ENCODE measurements around the gene ALK. TPM values are rescaled to one million over a fixed set of nuclear protein-coding genes. Genes with fewer than 3 reads are reported as not detected.

ALK gene
- total RNA-seq, 2 donors from 2014 or later = 0.13 to 0.46 TPM

DNA sequence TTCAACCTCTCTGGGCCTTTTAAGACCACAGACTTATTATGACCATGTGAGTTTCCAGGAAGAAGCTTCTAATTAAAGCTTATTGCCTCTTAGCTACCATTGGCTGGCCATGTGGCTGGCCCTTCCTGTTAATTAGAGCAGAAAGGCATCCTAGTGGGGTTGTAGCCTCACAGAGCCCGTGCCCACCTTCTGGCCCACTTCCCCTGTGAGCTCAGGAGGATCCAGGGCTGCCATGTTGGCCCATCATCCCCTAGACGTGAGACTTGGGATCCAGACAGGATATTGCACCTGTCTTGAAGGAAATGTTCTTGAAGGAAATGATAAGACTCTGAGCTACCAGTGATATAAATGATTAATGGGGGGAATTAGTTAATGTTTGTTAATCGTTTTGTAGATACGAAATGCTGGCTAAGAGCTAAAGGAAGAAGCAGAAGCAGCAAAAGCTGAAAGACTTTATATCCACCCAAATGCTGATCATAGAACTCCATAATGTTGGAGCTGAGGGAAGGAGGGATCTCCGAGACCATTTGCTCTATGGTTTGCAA is 550.7 kb downstream of the ALK start:
- H3K9ac ChIP-seq (ENCODE audit: extremely low read depth, low read length, poor library complexity, severe bottlenecking) = no peak overlapping the region

GRCh38 chr2:29370173-29370572 is 551.2 kb downstream of the ALK start:
- no peaks in the 10 kb centered on the region for H3K27me3 Mint-ChIP-seq (ENCODE audit: insufficient read depth)
- 90 to 92% methylated on average over 2 to 4 of the region's 4 CpGs for WGBS, 2 experiments (ENCODE audit: insufficient coverage in 1 of 2, insufficient read length in 1 of 2)
- H3K4me1 Mint-ChIP-seq = peaks cover 12% of the 10 kb centered on the region
- H3K27me3 ChIP-seq (ENCODE audit: control insufficient read depth, insufficient read depth, low read length, poor library complexity, severe bottlenecking) = no peaks in the 10 kb centered on the region
- TF ChIP-seq CTCF (conservative IDR thresholded peaks at IDR 0.05) = no peak
- H3K36me3 Mint-ChIP-seq (ENCODE audit: low read depth) = no peaks in the 10 kb centered on the region
- H3K27ac ChIP-seq (ENCODE audit: low read depth, low read length) = no peak overlapping the region
- H3K9ac ChIP-seq (ENCODE audit: extremely low read depth, low read length, poor library complexity, severe bottlenecking) = no peak overlapping the region
- no peak for DNase-seq
- no peak overlapping the region for H3K4me3 Mint-ChIP-seq
- H3K9me3 Mint-ChIP-seq = no peaks in the 10 kb centered on the region
- H3K9me3 ChIP-seq (ENCODE audit: control insufficient read depth, low read length) = no peaks in the 10 kb centered on the region
- no peaks in the 10 kb centered on the region for H3K4me1 ChIP-seq (ENCODE audit: control insufficient read depth, insufficient read depth, low read length)
- H3K4me3 ChIP-seq (ENCODE audit: low read length) = no peak overlapping the region
- no peak overlapping the region for H3K27ac Mint-ChIP-seq
- H3K36me3 ChIP-seq (ENCODE audit: control insufficient read depth, insufficient read depth, low read length) = no peaks in the 10 kb centered on the region

More for the DNA sequence above, 550.7 kb downstream of the ALK start:
- 89 to 100% methylated on average over 3 to 5 of the region's 5 CpGs for WGBS, 2 experiments (ENCODE audit: insufficient coverage in 1 of 2, insufficient read length in 1 of 2)
- Mint-ChIP-seq H3K4me1 (peaks cover 12% of the 10 kb centered on the region), H3K9me3 (no peaks in the 10 kb centered on the region), H3K27me3 (ENCODE audit: insufficient read depth) (no peaks in the 10 kb centered on the region), H3K27ac (no peak overlapping the region), H3K36me3 (ENCODE audit: low read depth) (no peaks in the 10 kb centered on the region), H3K4me3 (no peak overlapping the region)
- no peaks in the 10 kb centered on the region for H3K4me1 ChIP-seq (ENCODE audit: control insufficient read depth, insufficient read depth, low read length)
- no peak for DNase-seq
- no peak overlapping the region for H3K27ac ChIP-seq (ENCODE audit: low read depth, low read length)
- no peak for TF ChIP-seq CTCF (conservative IDR thresholded peaks at IDR 0.05)
- no peak overlapping the region for H3K4me3 ChIP-seq (ENCODE audit: low read length)
- no peaks in the 10 kb centered on the region for H3K9me3 ChIP-seq (ENCODE audit: control insufficient read depth, low read length)
- no peaks in the 10 kb centered on the region for H3K36me3 ChIP-seq (ENCODE audit: control insufficient read depth, insufficient read depth, low read length)
- H3K27me3 ChIP-seq (ENCODE audit: control insufficient read depth, insufficient read depth, low read length, poor library complexity, severe bottlenecking) = no peaks in the 10 kb centered on the region

- no peak for DNase-seq
- Mint-ChIP-seq H3K9me3 (no peaks in the 10 kb centered on the region), H3K27me3 (ENCODE audit: insufficient read depth) (no peaks in the 10 kb centered on the region), H3K27ac (no peak overlapping the region), H3K4me1 (peaks cover 10% of the 10 kb centered on the region), H3K36me3 (ENCODE audit: low read depth) (no peaks in the 10 kb centered on the region), H3K4me3 (no peak overlapping the region)
- Histone ChIP-seq H3K9me3 (ENCODE audit: control insufficient read depth, low read length) (no peaks in the 10 kb centered on the region), H3K9ac (ENCODE audit: extremely low read depth, low read length, poor library complexity, severe bottlenecking) (no peak overlapping the region), H3K4me3 (ENCODE audit: low read length) (no peak overlapping the region), H3K27me3 (ENCODE audit: control insufficient read depth, insufficient read depth, low read length, poor library complexity, severe bottlenecking) (no peaks in the 10 kb centered on the region), H3K4me1 (ENCODE audit: control insufficient read depth, insufficient read depth, low read length) (no peaks in the 10 kb centered on the region), H3K27ac (ENCODE audit: low read depth, low read length) (no peak overlapping the region), H3K36me3 (ENCODE audit: control insufficient read depth, insufficient read depth, low read length) (no peaks in the 10 kb centered on the region)
- TF ChIP-seq CTCF (conservative IDR thresholded peaks at IDR 0.05) = no peak
- 86 to 95% methylated on average over 1 to 3 of the region's 3 CpGs for WGBS, 2 experiments (ENCODE audit: insufficient coverage in 1 of 2, insufficient read length in 1 of 2)
Measured at GRCh38 chr2:29368659-29369040, 552.7 kb downstream of the ALK start.
